ENCODE results near the gene CORO2A. TPM values are rescaled to one million over a fixed set of nuclear protein-coding genes. Genes with fewer than 3 reads are reported as not detected.
A peak's percentile ranks its signal among the peaks of the same experiment; 100 is the strongest.

The CORO2A gene
- total and polyA plus RNA-seq, 7 donors = 1.2 to 39.6 (median 1.8) TPM

DNA sequence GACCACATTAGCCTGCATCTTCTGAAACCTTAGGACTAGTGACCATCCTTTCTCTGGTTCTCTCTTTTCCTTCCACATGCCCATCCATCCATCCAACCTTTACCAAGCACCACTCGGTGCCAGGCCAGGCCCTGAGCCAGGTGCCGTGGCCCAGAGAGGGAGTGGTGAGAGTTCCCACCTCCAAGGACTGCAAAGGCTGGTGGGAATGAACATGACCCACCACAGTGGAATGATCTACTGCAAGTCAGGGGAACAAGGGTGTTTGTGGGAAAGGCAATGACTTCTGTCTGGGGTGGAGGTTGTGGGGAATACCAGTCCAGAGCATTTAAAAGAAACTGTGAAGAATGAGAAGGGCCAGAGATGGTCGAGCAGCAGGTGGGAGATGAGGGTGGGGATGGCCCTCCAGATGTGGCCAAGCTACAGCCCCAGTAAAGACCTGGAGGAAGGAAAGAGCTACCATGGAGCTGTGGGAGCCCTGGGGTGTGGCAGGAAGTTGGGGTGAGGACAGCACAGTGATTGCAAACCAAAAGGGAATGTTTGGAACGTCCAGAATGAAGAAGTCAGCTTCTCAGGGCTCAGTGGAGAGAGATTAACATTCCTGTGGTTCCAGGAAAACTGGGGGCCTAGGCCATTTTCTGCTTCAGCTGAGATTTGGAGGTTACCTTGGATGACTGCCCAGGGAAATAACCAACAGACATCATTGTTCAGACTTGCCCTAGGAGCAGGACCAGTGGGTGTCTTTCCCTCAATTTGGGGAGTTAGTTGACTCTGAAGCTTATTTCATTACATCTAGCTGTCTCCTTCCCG, 30.7 kb upstream of the CORO2A start:
- no peak for TF ChIP-seq EP300 (IDR thresholded peaks at IDR 0.05)
- no peak for TF ChIP-seq POLR2AphosphoS5 (IDR thresholded peaks at IDR 0.05)
- TF ChIP-seq, protein P1, sequence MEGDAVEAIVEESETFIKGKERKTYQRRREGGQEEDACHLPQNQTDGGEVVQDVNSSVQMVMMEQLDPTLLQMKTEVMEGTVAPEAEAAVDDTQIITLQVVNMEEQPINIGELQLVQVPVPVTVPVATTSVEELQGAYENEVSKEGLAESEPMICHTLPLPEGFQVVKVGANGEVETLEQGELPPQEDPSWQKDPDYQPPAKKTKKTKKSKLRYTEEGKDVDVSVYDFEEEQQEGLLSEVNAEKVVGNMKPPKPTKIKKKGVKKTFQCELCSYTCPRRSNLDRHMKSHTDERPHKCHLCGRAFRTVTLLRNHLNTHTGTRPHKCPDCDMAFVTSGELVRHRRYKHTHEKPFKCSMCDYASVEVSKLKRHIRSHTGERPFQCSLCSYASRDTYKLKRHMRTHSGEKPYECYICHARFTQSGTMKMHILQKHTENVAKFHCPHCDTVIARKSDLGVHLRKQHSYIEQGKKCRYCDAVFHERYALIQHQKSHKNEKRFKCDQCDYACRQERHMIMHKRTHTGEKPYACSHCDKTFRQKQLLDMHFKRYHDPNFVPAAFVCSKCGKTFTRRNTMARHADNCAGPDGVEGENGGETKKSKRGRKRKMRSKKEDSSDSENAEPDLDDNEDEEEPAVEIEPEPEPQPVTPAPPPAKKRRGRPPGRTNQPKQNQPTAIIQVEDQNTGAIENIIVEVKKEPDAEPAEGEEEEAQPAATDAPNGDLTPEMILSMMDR (IDR thresholded peaks at IDR 0.05) = no peak
- no peak for TF ChIP-seq POLR2A (IDR thresholded peaks at IDR 0.05)
- no peaks in the 10 kb centered on the region for H3K4me1 ChIP-seq
- H3K27ac ChIP-seq = peak overlapping the region in 1 of 4 donors; percentile 32
- no peaks in the 10 kb centered on the region for H3K9me3 ChIP-seq
- peak; percentile 34 for DNase-seq
- intact Hi-C loops (cut with DNase I) = no loop called here
- H3K36me3 ChIP-seq = peaks cover 0 to 30% (median 10%) of the 10 kb centered on the region in 4 donors
- no peaks in the 10 kb centered on the region for H3K27me3 ChIP-seq
- H3K4me3 ChIP-seq = no peak overlapping the region
- 68 to 78% methylated on average over 5 of the region's 5 CpGs for WGBS, 2 donors

DNA sequence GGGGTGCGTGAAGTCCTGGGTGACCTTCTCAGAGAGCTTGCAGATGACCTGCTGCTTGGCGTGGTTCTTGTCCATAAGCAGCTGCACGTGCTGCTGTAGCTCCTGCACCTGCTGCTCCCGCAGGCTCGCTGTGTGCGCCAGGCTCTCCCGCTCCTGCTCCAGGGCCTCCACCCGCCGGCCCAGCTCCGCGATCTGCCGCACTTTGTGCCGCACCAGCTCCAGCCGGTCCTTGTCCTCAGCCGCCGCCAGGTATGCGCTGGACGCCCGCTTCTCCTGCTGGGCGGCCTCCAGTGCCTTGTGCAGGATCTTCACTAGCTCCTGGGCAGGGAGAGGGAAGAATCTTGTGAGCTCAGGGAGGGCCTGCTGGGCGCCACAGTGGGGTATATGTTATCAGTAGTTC, 28.5 kb upstream of the CORO2A start:
- Histone ChIP-seq H3K27me3 (no peaks in the 10 kb centered on the region), H3K27ac (no peak overlapping the region), H3K36me3 (peaks cover 0 to 30% (median 10%) of the 10 kb centered on the region in 4 donors), H3K4me3 (no peak overlapping the region), H3K9me3 (no peaks in the 10 kb centered on the region), H3K4me1 (no peaks in the 10 kb centered on the region)
- intact Hi-C loops (cut with DNase I) = no loop called here
- 96% methylated on average over 21 of the region's 21 CpGs for WGBS, 2 donors
- no peak for TF ChIP-seq POLR2A (IDR thresholded peaks at IDR 0.05)
- peak; percentile 19 for DNase-seq

DNA sequence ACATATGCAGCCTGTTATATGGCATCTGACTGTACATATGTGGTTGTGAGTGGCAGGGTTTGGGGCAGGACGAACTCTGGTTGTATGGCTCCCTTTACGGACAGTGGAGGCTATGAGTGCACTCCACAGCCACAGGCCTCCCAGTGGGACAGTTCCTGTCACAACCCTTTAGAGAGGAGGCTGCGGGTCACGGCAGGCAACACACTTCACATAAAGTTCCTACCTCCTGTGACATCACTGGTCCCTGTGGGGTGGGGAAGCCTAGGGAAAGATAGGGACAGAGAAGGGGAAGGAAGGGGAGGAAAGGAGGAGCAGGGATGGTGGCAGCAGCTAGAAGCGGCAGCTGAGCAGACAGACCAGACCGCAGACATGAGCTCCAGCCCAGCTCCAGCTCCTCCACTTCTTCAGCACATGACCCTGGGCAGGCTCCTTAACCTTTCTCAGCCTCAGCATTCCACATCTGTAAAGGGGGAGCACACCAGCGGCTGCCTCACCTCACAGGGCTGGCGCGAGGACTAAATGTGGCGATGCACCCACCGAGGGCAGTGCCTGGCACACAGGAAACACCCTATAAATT, 27.4 kb upstream of the CORO2A start:
- 95 to 96% methylated on average over 11 of the region's 11 CpGs for WGBS, 2 donors
- Histone ChIP-seq H3K36me3 (peaks cover 0 to 26% (median 10%) of the 10 kb centered on the region in 4 donors), H3K9me3 (no peaks in the 10 kb centered on the region), H3K4me1 (no peaks in the 10 kb centered on the region), H3K4me3 (no peak overlapping the region), H3K27me3 (no peaks in the 10 kb centered on the region), H3K27ac (no peak overlapping the region)
- intact Hi-C loops (cut with DNase I) = no loop called here
- TF ChIP-seq, protein P1 (IDR thresholded peaks at IDR 0.05) = no peak
- no peak for TF ChIP-seq POLR2AphosphoS5 (IDR thresholded peaks at IDR 0.05)
- TF ChIP-seq EP300 (IDR thresholded peaks at IDR 0.05) = no peak
- TF ChIP-seq POLR2A (IDR thresholded peaks at IDR 0.05) = no peak
- DNase-seq = no peak

DNA sequence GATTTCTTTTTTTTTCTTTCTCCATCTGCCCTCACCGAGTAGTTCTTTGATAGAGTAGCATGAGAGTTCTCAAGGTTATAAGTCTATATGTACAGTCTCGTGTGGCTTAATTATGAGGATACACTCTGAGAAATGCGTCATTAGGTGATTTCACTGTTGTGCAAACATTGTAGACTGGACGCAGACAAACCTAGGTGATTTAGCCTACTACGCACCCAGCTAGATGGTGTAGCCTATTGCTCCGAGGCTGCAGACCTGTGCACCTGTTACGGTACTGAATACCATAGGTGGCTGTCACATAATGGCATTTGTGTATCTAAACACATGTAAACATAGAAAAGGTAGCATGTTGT, 26.9 kb upstream of the CORO2A start:
- H3K4me3 ChIP-seq = no peak overlapping the region
- H3K9me3 ChIP-seq = no peaks in the 10 kb centered on the region
- intact Hi-C loops (cut with DNase I) = no loop called here
- TF ChIP-seq POLR2AphosphoS5 (IDR thresholded peaks at IDR 0.05) = no peak
- TF ChIP-seq, protein P1 (IDR thresholded peaks at IDR 0.05) = no peak
- no peak for TF ChIP-seq EP300 (IDR thresholded peaks at IDR 0.05)
- no peak for DNase-seq
- peaks cover 0 to 26% (median 10%) of the 10 kb centered on the region in 4 donors for H3K36me3 ChIP-seq
- H3K27me3 ChIP-seq = no peaks in the 10 kb centered on the region
- no peaks in the 10 kb centered on the region for H3K4me1 ChIP-seq
- 85 to 89% methylated on average over 7 of the region's 7 CpGs for WGBS, 2 donors
- no peak overlapping the region for H3K27ac ChIP-seq

DNA sequence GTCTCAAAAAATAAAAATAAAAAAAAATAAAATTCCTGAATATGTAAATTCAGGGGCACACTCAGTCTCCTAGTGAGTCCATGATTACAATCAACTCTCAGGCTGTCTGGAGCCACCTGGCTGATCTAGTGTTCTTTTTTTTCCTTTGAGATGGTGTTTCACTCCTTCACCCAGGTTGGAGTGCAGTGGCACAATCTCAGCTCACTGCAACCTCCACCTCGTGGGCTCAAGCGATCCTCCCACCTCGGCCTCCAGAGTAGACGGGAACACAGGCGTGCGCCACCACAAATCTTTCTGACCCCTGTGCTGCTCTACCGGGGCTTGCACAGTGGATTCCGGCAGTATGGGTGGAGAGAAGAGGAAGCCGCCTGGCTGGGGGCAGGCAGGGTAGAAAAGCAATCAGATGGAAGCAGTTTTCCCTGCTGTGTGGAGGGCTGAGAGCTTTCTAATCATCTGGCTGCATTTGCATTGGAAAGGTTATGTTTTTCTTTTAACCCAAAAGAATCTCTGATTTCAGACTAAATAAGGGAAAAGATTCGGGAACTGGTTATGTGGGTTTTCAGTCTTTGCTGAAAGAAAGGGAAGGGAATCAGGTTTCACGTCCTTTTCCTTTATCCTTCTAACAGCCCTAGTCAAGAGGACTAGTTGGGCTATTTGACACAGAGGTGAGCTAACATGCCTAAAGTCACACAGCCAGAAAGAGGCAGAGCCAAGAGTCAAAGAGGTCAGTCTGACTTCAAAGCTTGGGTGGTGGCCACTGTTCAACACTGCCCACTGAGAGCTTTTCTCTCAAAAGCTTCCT, 26.3 kb upstream of the CORO2A start:
- DNase-seq = no peak
- intact Hi-C loops (cut with DNase I) = no loop called here
- no peaks in the 10 kb centered on the region for H3K4me1 ChIP-seq
- no peak overlapping the region for H3K27ac ChIP-seq
- no peak for TF ChIP-seq POLR2AphosphoS5 (IDR thresholded peaks at IDR 0.05)
- no peak for TF ChIP-seq EP300 (IDR thresholded peaks at IDR 0.05)
- TF ChIP-seq, protein P1 (IDR thresholded peaks at IDR 0.05) = no peak
- TF ChIP-seq POLR2A (IDR thresholded peaks at IDR 0.05) = no peak
- no peak overlapping the region for H3K4me3 ChIP-seq
- WGBS, 2 donors = 94 to 95% methylated on average over 11 of the region's 11 CpGs
- no peaks in the 10 kb centered on the region for H3K27me3 ChIP-seq
- H3K36me3 ChIP-seq = peaks cover 0 to 26% (median 10%) of the 10 kb centered on the region in 4 donors
- H3K9me3 ChIP-seq = no peaks in the 10 kb centered on the region
